Activated CD8-positive, alpha-beta T cell treated with anti-CD3 and anti-CD28 coated beads for 36 hours (primary cell): ENCODE measurements around the gene SYDE2. TPM values are rescaled to one million over a fixed set of nuclear protein-coding genes. Genes with fewer than 3 reads are reported as not detected.

Experiments
- ATAC-seq: fragments of 200-7000 bp; cut with Tn5 transposase; one replicate; pipeline ENCODE4 v1.10.0; 2021; ENCODE audit warnings: mild to moderate bottlenecking, moderate library complexity
- CTCF ChIA-PET: fragments of 350-600 bp; sonication (Branson Sonifier 250); formaldehyde crosslinking; loops from one replicate; lab custom pipeline; 2021; ENCODE audit warnings: antibody characterized with exemption; lab: Charles Lee
- POLR2A ChIA-PET: fragments of 350-600 bp; sonication (Branson Sonifier 250); formaldehyde crosslinking; loops from one replicate; lab custom pipeline; 2021; ENCODE audit warnings: antibody characterized with exemption; lab: Charles Lee
- DNase-seq: peaks from one replicate; pipeline ENCODE4 v3.0.0-alpha.2; 2020
- H3K27ac Mint-ChIP-seq: one replicate; pipeline ENCODE4 v1.8.0; 2021; ENCODE audit warnings: mild to moderate bottlenecking, mixed read lengths
- H3K27me3 Mint-ChIP-seq: one replicate; pipeline ENCODE4 v1.8.0; 2021; ENCODE audit warnings: mixed read lengths
- H3K36me3 Mint-ChIP-seq: one replicate; pipeline ENCODE4 v1.8.0; 2021; ENCODE audit warnings: low read depth, mixed read lengths
- H3K4me1 Mint-ChIP-seq: one replicate; pipeline ENCODE4 v1.8.0; 2021; ENCODE audit warnings: low read depth, mixed read lengths
- H3K4me3 Mint-ChIP-seq: one replicate; pipeline ENCODE4 v1.8.0; 2021; ENCODE audit warnings: mild to moderate bottlenecking, moderate library complexity, mixed read lengths
- H3K9me3 Mint-ChIP-seq: one replicate; pipeline ENCODE4 v1.8.0; 2021; ENCODE audit warnings: mixed read lengths
- CTCF ChIP-seq: fragments of 200-600 bp; IDR thresholded peaks from one replicate; pipeline ENCODE4 v1.8.0; 2022; ENCODE audit warnings: antibody characterized with exemption, mild to moderate bottlenecking
- intact Hi-C: fragments of 100-400 bp; cut with micrococcal nuclease; formaldehyde crosslinking; loops from one replicate; pipeline ENCODE4 v1.10.0; 2022
- total RNA-seq, 2 experiments: library from RNA; stranded (reverse); gene quantifications; one replicate each; pipeline ENCODE4 v1.2.3, GENCODE V29; 2021

The SYDE2 gene
- total RNA-seq, 2 experiments from 2014 or later, result 4.8 to 5.2 TPM

- no peak for ATAC-seq
- Mint-ChIP-seq H3K36me3 (peaks cover 4% of the 10 kb centered on the region), H3K27me3 (no peaks in the 10 kb centered on the region), H3K27ac (no peak overlapping the region), H3K9me3 (peaks cover 2% of the 10 kb centered on the region), H3K4me3 (no peak overlapping the region), H3K4me1 (peaks cover 13% of the 10 kb centered on the region)
- POLR2A ChIA-PET, result interaction anchor here (0.8 to 0.9 kb wide), 2 partner anchors 8 to 453 kb away, joined by 3 to 4 read pairs; no protein-coding TSS in a partner anchor
- CTCF ChIA-PET, result interaction anchor here (2.2 to 4.6 kb wide), 3 partner anchors 10 to 300 kb away, joined by 9 to 25 read pairs (median 16); partner anchors contain the start of gene C1orf52
- DNase-seq, result no peak
- intact Hi-C loops, result no loop called here
- TF ChIP-seq CTCF, result no peak
These were observed 43.6 kb upstream of the SYDE2 start for GRCh38 chr1:85244271-85245061.

- DNase-seq (no peak), ATAC-seq (no peak)
- Mint-ChIP-seq H3K27me3 (no peaks in the 10 kb centered on the region), H3K36me3 (peaks cover 2% of the 10 kb centered on the region), H3K27ac (no peak overlapping the region), H3K9me3 (no peaks in the 10 kb centered on the region), H3K4me3 (no peak overlapping the region), H3K4me1 (peaks cover 13% of the 10 kb centered on the region)
- POLR2A ChIA-PET, result no interaction called here
- CTCF ChIA-PET, result interaction anchor here (2.8 to 4.6 kb wide), 2 partner anchors 11 to 299 kb away, joined by 16 to 25 read pairs; no protein-coding TSS in a partner anchor
- TF ChIP-seq CTCF, result no peak
- intact Hi-C loops, result no loop called here
These were observed 42.6 kb upstream of the SYDE2 start for GRCh38 chr1:85243372-85243771.

- no peak for ATAC-seq
- Mint-ChIP-seq H3K27ac (peak overlapping the region; percentile 48), H3K4me3 (no peak overlapping the region), H3K36me3 (peaks cover 2% of the 10 kb centered on the region), H3K27me3 (no peaks in the 10 kb centered on the region), H3K9me3 (no peaks in the 10 kb centered on the region), H3K4me1 (peaks cover 13% of the 10 kb centered on the region)
- TF ChIP-seq CTCF, result peak; percentile 9
- no peak for DNase-seq
- CTCF ChIA-PET, result interaction anchor here (0.7 to 2.0 kb wide), 16 partner anchors 10 to 297 kb away, joined by 3 to 17 read pairs (median 4); partner anchors contain the start of gene SYDE2
- POLR2A ChIA-PET, result interaction anchor here (1.2 kb wide), 1 partner anchor 10 kb away, joined by 5 read pairs; no protein-coding TSS in a partner anchor
- intact Hi-C loops, result no loop called here
These were observed 39.8 kb upstream of the SYDE2 start for GRCh38 chr1:85240643-85241042.

GRCh38 chr1:85240174-85240601 is 39.4 kb upstream of the SYDE2 start:
- Mint-ChIP-seq H3K9me3 (no peaks in the 10 kb centered on the region), H3K36me3 (peaks cover 2% of the 10 kb centered on the region), H3K4me1 (peaks cover 13% of the 10 kb centered on the region), H3K27ac (peak overlapping the region; percentile 48), H3K4me3 (no peak overlapping the region), H3K27me3 (no peaks in the 10 kb centered on the region)
- peak; percentile 84 for ATAC-seq
- intact Hi-C loops, result no loop called here
- ChIA-PET POLR2A (interaction anchor here (0.8 to 1.2 kb wide), 2 partner anchors 11 to 213 kb away, joined by 3 to 5 read pairs; no protein-coding TSS in a partner anchor), CTCF (interaction anchor here (0.7 to 2.0 kb wide), 18 partner anchors 9 to 297 kb away, joined by 3 to 17 read pairs (median 4); partner anchors contain the start of genes C1orf52 and SYDE2)
- TF ChIP-seq CTCF, result peak; percentile 46
- DNase-seq, result peak; percentile 46

- intact Hi-C loops, result no loop called here
- POLR2A ChIA-PET, result no interaction called here
- DNase-seq, result no peak
These were observed 36.8 kb upstream of the SYDE2 start for GRCh38 chr1:85237613-85238012.

More at GRCh38 chr1:85237613-85238012, 36.8 kb upstream of the SYDE2 start:
- CTCF ChIA-PET, result no interaction called here
- no peak for ATAC-seq
- H3K4me1 Mint-ChIP-seq, result peaks cover 9% of the 10 kb centered on the region
- H3K36me3 Mint-ChIP-seq, result peaks cover 2% of the 10 kb centered on the region
- H3K27me3 Mint-ChIP-seq, result no peaks in the 10 kb centered on the region
- no peak overlapping the region for H3K27ac Mint-ChIP-seq
- TF ChIP-seq CTCF, result no peak
- no peak overlapping the region for H3K4me3 Mint-ChIP-seq
- H3K9me3 Mint-ChIP-seq, result no peaks in the 10 kb centered on the region
